ENCODE results near the gene P2RY8. TPM values are rescaled to one million over a fixed set of nuclear protein-coding genes. Genes with fewer than 3 reads are reported as not detected.

The P2RY8 gene
- polyA plus RNA-seq, 3 donors: 18.9 to 40.0 (median 33.3) TPM

DNA sequence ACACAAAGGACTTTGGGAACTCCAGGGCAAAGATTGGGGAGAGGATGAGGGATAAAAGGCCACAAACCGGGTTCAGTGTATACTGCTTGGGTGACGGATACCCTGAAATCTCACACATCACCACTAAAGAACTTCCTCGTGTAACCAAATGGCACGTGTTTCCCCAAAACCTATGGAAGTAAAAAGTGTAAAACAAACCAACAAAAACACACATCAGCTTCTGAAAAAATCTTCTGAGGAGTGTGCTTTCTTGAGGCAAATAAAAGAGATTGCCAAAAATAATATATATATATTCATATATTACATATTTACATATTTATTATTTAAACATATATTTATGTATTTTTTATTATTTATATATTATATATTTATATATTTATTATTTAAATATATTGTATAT lies 3.9 kb downstream of the P2RY8 start:
- H3K27ac Mint-ChIP-seq: peak overlapping the region in 4 of 7 donors; percentile 35 to 78 (median 52)

GRCh38 chrX:1531096-1531890 lies 5.7 kb downstream of the P2RY8 start:
- no peak overlapping the region for H3K4me3 ChIP-seq (replicated peaks in 1 of 3; ENCODE audit: low read depth in 2 of 3, low read length in 3 of 3)
- no peak overlapping the region for H2AFZ ChIP-seq (ENCODE audit: insufficient read depth, low read depth, low read length, poor library complexity, severe bottlenecking)
- H3K27me3 Mint-ChIP-seq (ENCODE audit: low read depth in 3 of 3): peaks cover 0 to 2% (median 0%) of the 10 kb centered on the region in 3 donors
- H3K27ac Mint-ChIP-seq: no peak overlapping the region
- H3K36me3 Mint-ChIP-seq: peaks cover 3 to 7% of the 10 kb centered on the region in 2 donors
- intact Hi-C loops (cut with micrococcal nuclease): no loop called here
- H4K20me1 ChIP-seq (ENCODE audit: insufficient read depth, low read length): peaks cover 67% of the 10 kb centered on the region
- H3K79me2 ChIP-seq (ENCODE audit: insufficient read depth, low read length): peaks cover 90% of the 10 kb centered on the region
- H3K4me2 ChIP-seq (replicated peaks; ENCODE audit: extremely low read depth, low read length, poor library complexity, severe bottlenecking): no peak overlapping the region
- H3K27ac ChIP-seq (ENCODE audit: low read depth in 1 of 2, low read length in 2 of 2): peak overlapping the region in 1 of 2 donors; percentile 41
- no peaks in the 10 kb centered on the region for H3K9me3 ChIP-seq (replicated peaks in 1 of 2; ENCODE audit: control insufficient read depth in 1 of 2, insufficient read depth in 1 of 2, low read length in 2 of 2)
- H3K27me3 ChIP-seq (ENCODE audit: control insufficient read depth in 2 of 2, insufficient read depth in 2 of 2, low read length in 2 of 2): no peaks in the 10 kb centered on the region
- 97% methylated on average over 9 of the region's 10 CpGs for WGBS (ENCODE audit: insufficient coverage)
- peaks cover 9 to 31% of the 10 kb centered on the region in 2 donors for H3K36me3 ChIP-seq (replicated peaks in 1 of 2; ENCODE audit: control insufficient read depth in 1 of 2, insufficient read depth in 2 of 2, low read length in 2 of 2)
- H3K4me3 Mint-ChIP-seq: no peak overlapping the region
- TF ChIP-seq CTCF (IDR thresholded peaks at IDR 0.05): no peak
- peaks cover 10% of the 10 kb centered on the region for H3K4me1 Mint-ChIP-seq
- no peak overlapping the region for H3K9ac ChIP-seq (ENCODE audit: insufficient read depth, low read length, poor library complexity, severe bottlenecking)
- H3K9me3 Mint-ChIP-seq: peaks cover 0 to 1% (median 0%) of the 10 kb centered on the region in 7 donors
- peaks cover 10 to 16% of the 10 kb centered on the region in 2 donors for H3K4me1 ChIP-seq (ENCODE audit: control insufficient read depth in 1 of 2, insufficient read depth in 2 of 2, low read length in 2 of 2)
- DNase-seq: no peak

More for the DNA sequence above, 3.9 kb downstream of the P2RY8 start:
- Histone ChIP-seq H3K9me3 (replicated peaks in 1 of 2; ENCODE audit: control insufficient read depth in 1 of 2, insufficient read depth in 1 of 2, low read length in 2 of 2) (no peaks in the 10 kb centered on the region), H3K27ac (ENCODE audit: low read depth in 1 of 2, low read length in 2 of 2) (no peak overlapping the region), H3K9ac (ENCODE audit: insufficient read depth, low read length, poor library complexity, severe bottlenecking) (no peak overlapping the region), H3K4me3 (replicated peaks in 1 of 3; ENCODE audit: low read depth in 2 of 3, low read length in 3 of 3) (no peak overlapping the region), H3K4me2 (replicated peaks; ENCODE audit: extremely low read depth, low read length, poor library complexity, severe bottlenecking) (no peak overlapping the region), H4K20me1 (ENCODE audit: insufficient read depth, low read length) (peaks cover 49% of the 10 kb centered on the region), H2AFZ (ENCODE audit: insufficient read depth, low read depth, low read length, poor library complexity, severe bottlenecking) (no peak overlapping the region), H3K79me2 (ENCODE audit: insufficient read depth, low read length) (peaks cover 77% of the 10 kb centered on the region), H3K27me3 (ENCODE audit: control insufficient read depth in 2 of 2, insufficient read depth in 2 of 2, low read length in 2 of 2) (no peaks in the 10 kb centered on the region), H3K4me1 (ENCODE audit: control insufficient read depth in 1 of 2, insufficient read depth in 2 of 2, low read length in 2 of 2) (peaks cover 17 to 30% of the 10 kb centered on the region in 2 donors), H3K36me3 (replicated peaks in 1 of 2; ENCODE audit: control insufficient read depth in 1 of 2, insufficient read depth in 2 of 2, low read length in 2 of 2) (peaks cover 9 to 28% of the 10 kb centered on the region in 2 donors)
- Mint-ChIP-seq H3K9me3 (peaks cover 0 to 4% (median 0%) of the 10 kb centered on the region in 7 donors), H3K27me3 (ENCODE audit: low read depth in 3 of 3) (peaks cover 0 to 2% (median 0%) of the 10 kb centered on the region in 3 donors), H3K4me1 (peaks cover 17% of the 10 kb centered on the region), H3K36me3 (peaks cover 3 to 7% of the 10 kb centered on the region in 2 donors), H3K4me3 (no peak overlapping the region)
- no CpG with 5 or more reads among the region's 4 CpGs for WGBS (ENCODE audit: insufficient coverage)
- DNase-seq: no peak
- intact Hi-C loops (cut with micrococcal nuclease): no loop called here
- no peak for TF ChIP-seq CTCF (IDR thresholded peaks at IDR 0.05)

All from CD14-positive monocyte (primary cell).